ENCODE results near the gene IRX4. TPM values are rescaled to one million over a fixed set of nuclear protein-coding genes. Genes with fewer than 3 reads are reported as not detected.

IRX4 gene
- total RNA-seq, 4 donors from 2014 or later, result 0.68 to 3.5 TPM; not detected in 2

DNA sequence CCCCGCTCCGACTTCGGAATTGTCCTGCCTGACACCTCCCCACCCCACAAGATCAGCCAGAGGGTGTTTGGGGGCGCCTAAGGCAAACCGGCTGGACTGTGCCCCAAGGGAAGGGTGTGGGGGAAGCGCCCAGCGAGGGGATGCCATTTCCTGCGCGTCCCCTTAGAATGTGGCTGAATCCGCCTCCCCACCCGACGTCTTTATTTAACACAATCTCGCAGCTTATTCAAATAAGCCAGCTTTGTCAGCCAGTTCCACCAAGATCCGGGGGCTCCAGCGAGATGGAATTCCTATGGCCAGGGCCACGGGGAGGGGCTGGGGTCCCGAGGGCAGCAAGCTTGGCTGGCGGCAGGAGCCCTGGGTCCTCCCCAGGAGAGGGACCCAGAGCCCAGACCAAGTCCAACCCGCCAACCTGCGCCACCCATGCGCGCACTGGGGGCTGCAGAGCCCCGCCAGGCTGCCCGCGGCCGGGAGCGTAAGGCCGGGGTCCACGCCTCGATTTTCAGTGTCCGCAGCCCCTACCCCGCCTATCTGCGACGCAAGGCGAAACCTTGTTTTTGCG, 7.4 kb downstream of the IRX4 start:
- TF ChIP-seq, protein P1, sequence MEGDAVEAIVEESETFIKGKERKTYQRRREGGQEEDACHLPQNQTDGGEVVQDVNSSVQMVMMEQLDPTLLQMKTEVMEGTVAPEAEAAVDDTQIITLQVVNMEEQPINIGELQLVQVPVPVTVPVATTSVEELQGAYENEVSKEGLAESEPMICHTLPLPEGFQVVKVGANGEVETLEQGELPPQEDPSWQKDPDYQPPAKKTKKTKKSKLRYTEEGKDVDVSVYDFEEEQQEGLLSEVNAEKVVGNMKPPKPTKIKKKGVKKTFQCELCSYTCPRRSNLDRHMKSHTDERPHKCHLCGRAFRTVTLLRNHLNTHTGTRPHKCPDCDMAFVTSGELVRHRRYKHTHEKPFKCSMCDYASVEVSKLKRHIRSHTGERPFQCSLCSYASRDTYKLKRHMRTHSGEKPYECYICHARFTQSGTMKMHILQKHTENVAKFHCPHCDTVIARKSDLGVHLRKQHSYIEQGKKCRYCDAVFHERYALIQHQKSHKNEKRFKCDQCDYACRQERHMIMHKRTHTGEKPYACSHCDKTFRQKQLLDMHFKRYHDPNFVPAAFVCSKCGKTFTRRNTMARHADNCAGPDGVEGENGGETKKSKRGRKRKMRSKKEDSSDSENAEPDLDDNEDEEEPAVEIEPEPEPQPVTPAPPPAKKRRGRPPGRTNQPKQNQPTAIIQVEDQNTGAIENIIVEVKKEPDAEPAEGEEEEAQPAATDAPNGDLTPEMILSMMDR (IDR thresholded peaks at IDR 0.05; ENCODE audit: low read depth), result no peak

DNA sequence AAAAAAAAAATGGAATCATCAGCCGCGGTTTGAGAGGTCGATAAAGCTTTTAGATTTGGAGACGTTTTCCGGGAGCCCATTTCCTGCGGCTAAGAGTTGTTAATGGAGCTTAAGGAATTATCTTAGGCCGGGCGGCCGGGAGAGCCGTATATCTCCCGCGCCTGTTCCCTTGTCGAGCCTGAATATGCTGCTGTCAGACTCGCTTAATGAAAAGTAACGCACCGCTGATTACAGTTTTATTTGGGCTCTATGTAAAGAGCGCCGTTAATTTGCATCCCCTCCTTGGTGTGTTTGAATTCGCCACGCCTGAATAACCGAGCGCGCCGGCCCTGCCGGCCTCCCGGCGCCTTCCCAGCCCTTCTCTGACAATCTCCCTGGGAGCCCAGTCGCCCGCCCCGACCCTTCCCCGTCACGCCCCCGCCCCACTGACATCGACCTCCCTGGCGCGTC, 7.9 kb downstream of the IRX4 start:
- TF ChIP-seq, protein P1 (IDR thresholded peaks at IDR 0.05; ENCODE audit: low read depth), result no peak

DNA sequence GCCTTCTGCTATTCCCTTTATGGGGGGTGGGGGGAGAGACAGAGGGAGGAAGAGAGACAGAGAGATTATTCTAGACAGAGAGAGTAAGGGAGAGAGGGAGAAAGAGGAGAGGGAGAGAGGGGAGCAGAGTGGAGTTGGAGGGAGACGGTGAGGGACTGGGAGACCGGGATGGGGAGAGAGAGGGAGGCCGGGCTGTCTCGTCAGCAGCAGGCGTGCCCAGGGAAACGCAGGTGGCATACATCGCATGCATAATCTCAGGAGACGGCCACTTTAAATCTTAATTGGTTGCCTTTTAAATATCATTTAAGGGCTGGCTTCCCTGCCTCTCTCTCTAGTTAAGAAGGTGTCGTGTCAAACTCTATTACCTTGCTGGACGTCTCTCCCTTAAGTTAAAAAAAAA, 8.4 kb downstream of the IRX4 start:
- TF ChIP-seq, protein P1 (IDR thresholded peaks at IDR 0.05; ENCODE audit: low read depth), result no peak

DNA sequence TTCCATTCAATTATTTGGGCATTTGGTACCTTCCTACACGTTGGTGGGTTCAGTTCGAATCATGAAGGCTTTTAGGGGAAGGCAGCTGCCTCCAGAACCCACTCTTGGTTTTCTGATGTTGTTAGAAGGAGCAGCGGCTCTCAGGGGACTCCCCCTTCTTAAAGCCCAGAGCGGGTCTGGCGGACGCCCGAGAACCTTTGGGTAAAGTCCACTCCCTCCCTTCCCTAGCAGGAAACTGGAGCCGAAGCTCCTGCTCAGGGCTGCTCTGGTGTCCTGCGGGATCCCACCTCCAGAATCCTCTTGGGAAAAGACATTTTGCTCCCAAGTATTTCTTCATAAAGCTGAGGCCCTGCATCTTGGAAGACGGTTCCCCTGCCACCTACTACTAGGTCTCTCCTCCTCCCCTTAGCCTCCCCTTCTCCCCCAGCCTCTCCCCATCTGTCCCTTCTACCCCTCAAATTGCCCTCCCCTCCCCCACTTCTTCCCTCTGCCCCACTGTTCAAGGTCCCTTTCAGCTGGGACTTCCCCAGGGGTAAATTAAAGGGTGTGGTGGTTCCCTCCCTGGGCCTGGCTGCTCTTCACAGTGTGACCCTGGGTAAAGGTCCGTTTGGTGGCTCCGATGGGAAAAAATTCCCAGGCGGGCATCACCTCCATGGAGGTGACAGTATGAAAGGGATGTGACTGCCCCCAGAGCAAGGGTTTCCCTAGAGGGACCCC, 9.3 kb downstream of the IRX4 start:
- TF ChIP-seq, protein P1 (IDR thresholded peaks at IDR 0.05; ENCODE audit: low read depth), result no peak

DNA sequence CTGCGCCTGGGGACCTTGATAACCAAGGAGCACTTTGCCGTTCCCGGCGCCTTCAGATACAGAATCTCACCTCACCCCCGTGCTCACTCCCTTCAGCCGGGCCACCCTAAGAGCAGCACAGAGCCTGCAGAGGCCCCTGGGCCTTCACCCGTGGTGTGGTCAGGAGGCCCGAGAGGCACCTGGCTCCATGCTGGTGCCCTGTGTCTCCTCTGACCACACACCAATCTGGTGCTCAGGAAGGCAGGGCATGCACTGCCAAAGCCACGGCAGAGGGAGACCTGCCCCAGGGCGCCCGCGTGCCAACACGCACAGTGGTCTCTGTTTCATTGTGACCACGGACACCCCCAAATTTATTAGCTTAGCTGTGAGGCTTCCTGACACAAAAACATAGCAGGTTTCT, 11.3 kb downstream of the IRX4 start:
- TF ChIP-seq, protein P1 (IDR thresholded peaks at IDR 0.05; ENCODE audit: low read depth), result no peak

DNA sequence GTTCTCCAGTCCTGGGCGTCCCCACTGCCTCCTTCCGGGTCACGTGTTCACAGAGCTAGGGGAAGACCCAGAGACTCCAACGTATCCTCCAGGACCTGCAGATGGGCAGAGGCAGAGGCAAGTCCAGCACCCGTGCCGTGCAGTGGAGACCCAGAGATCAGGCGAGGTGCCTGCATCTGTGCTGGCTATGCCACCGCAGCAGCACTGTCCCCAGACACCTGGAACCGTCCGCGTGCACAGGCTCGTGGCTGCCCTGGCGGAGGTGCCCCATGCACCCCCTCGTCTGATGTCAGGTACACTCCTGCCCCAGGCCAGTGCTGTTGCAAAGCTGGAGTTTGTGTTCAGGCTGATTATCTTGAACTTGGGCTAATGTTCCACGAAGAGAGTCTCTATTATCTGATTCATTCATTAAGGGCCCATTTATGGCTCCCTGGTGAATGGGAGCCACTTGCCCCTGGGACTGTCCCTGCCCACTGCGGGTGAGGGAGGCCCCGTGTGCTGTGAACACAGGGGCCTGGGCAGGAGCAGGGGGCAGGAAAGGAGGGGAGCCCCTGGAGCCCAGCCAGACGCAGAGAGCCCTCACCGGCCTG, 13.7 kb downstream of the IRX4 start:
- TF ChIP-seq, protein P1 (IDR thresholded peaks at IDR 0.05; ENCODE audit: low read depth), result no peak

DNA sequence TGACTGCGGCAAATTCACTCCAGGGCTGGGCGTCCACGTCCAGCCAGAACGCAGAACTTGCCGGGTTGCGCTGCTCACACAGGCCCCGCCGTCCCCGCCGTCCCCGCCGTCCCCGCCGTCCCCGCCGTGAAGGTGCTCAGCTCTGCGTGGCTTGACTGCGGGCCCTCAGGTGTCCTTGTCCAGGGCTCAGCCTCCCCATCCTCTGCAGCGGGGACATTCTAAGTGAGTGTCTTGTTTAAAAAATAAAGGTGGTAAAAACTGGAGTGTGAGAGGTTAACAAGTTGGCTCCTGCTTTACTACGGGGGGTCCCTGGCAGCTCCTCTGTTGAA, 14.9 kb downstream of the IRX4 start:
- TF ChIP-seq, protein P1 (IDR thresholded peaks at IDR 0.05; ENCODE audit: low read depth), result no peak
